ENCODE measurements around the gene PRKCE.

GRCh38 chr2:45732946-45733345 is 81.5 kb downstream of the PRKCE start:
- no peak for TF ChIP-seq GATA2 (IDR thresholded peaks at IDR 0.05; ENCODE audit: low read depth, low read length)
- TF ChIP-seq GATA3 (IDR thresholded peaks at IDR 0.05; ENCODE audit: low read depth, low read length), result no peak
